Retinal pigment epithelial cell (primary cell): Measurements from ENCODE around the gene POLE.

Experiments used
- DNase-seq: peaks from one replicate; pipeline ENCODE4 v3.0.0-alpha.2; 2010; ENCODE audit warnings: low read depth
- H3K4me3 ChIP-seq: 2 replicates; pipeline ENCODE4 v1.5.1; 2011; ENCODE audit warnings: mild to moderate bottlenecking, low read length, control low read depth, moderate library complexity
- TF ChIP-seq, protein P1 (sequence below): conservative IDR thresholded peaks from 2 replicates; pipeline ENCODE4 v1.5.1; 2011; ENCODE audit warnings: low read depth, low read length, control low read depth, inconsistent platforms

The POLE gene

DNA sequence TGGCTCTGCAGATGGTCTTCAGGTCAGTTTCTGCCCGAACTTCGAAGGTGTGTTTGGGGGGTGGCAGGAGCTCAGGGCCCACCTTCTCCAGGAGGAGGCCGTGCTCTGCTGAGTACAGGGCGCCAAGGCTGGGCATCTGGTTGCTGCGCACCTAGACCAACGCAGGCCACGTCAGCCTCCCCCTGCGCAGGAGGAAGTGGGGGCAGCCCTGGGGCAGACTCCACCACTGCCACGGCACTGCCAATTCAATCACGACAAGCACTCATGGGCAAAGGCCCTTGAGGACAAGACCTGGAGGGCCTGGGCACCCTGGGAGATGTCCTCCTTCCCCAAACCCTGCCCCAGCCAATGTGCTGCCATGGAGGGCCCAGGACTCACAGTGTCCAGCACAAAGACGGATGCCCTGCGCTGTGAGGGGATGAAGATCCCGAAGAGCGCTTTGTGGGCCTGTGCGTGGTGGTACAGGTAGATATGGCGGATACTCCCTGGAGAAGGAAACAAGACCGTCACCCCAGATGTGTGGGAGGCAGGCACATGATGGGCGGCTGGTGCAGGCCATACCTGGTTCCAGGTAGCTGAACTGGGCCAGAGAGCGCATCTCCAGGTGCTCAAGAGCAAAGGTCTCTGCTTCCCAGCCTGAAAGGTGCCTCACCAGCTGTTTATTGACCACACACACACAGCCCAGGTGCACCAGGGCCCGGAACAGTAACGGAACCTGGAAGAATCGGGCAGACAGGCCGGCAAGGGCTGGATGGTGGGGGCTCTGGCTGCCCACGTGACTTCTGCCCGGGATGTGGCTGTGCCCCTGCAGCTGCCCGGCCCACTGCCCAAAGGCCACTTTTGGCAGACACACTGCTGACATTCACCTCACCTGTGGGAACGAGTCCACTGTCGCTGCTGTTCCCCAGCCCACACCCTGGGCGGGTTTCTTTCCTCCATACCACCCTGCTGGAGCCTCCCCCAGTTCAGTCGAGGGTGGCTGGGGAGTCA, 44.0 kb downstream of the POLE start:
- no peak for DNase-seq
- TF ChIP-seq, protein P1, sequence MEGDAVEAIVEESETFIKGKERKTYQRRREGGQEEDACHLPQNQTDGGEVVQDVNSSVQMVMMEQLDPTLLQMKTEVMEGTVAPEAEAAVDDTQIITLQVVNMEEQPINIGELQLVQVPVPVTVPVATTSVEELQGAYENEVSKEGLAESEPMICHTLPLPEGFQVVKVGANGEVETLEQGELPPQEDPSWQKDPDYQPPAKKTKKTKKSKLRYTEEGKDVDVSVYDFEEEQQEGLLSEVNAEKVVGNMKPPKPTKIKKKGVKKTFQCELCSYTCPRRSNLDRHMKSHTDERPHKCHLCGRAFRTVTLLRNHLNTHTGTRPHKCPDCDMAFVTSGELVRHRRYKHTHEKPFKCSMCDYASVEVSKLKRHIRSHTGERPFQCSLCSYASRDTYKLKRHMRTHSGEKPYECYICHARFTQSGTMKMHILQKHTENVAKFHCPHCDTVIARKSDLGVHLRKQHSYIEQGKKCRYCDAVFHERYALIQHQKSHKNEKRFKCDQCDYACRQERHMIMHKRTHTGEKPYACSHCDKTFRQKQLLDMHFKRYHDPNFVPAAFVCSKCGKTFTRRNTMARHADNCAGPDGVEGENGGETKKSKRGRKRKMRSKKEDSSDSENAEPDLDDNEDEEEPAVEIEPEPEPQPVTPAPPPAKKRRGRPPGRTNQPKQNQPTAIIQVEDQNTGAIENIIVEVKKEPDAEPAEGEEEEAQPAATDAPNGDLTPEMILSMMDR = no peak
- H3K4me3 ChIP-seq = no peak overlapping the region

DNA sequence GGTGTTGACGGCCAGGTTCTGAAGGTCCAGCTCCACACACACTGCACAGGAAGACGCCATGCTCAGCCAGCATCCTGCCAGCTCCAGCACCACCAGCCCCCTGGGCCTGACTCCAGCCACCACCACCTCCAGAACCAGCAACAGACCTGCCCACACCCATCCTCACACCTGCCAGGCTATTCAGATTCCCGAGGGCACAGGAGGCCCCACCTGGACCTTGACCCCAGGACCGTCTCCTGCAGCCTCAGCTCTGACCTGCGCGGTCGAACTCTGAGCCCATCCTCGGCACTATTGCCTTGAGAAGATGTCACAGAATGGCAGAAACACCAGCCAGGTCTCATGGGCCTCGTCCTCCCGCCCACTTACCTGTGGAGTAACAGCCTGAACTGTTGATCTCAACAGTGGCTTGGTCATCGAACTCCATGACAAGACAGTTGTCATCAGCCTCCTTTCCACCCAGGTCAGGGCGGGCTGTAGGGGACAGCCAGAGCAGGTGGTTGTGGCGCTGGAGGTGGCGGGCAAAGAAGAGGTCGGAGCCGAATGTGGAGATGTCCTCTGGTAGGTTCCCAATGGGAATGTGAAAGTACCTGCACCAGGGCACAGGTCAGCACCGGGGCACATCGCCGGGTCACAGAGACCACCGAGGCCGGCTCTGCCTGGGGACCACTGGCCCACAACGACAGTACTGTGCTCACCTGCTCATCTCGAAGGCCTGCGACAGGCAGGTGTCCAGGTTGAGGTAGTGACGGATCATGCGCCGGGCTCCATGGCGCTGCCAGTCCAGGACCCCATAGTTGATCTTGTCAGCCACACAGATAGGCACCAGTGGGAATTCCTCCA, 45.1 kb downstream of the POLE start:
- DNase-seq = no peak
- TF ChIP-seq, protein P1 = no peak
- no peak overlapping the region for H3K4me3 ChIP-seq

DNA sequence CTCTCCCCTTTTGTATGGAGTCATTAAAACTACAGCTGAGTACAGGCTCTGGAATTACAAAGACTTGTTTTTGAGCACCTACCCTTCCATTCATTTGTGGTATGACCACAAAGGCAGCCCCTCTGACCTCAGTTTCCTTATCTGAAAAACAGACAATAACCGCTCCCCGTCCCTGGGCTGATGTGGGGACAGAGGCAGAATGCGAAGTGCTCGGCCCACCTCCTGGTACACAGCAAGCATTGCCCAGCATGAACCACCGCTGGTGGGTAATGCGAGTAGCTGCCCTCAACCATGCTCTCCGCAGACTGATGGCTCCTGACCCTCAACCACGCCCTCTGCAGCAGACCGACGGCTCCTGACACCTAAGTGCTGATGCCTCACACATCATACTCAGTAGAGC, 46.2 kb downstream of the POLE start:
- no peak for DNase-seq
- TF ChIP-seq, protein P1 = no peak
- no peak overlapping the region for H3K4me3 ChIP-seq

DNA sequence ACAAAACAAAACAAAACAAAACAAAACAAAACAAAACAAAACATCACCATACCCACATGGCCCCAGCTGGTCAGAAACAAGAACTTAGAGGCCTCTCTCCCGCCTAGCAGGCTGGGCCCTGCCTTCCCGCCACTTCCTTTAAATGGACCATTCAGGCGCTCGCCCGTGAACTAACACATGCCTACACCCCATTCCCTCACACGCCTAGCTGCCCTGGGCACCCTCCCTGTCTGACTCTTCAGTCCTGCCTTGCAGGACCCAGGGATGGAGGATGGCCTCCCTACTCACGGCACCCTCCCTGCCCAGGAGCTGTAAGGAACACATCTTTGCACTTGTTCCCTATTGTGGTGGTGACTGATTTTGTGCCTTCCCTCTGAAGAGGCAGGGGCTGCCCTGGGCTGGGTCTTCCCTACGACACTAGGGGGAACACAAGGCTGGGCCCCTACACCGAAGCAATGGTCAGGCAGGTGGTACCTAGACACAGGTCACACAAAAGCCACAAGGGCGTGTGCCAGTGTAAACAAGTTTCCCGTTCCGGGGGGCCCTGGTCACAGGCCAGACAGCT, 47.1 kb downstream of the POLE start:
- TF ChIP-seq, protein P1 = no peak
- no peak for DNase-seq
- H3K4me3 ChIP-seq = no peak overlapping the region

DNA sequence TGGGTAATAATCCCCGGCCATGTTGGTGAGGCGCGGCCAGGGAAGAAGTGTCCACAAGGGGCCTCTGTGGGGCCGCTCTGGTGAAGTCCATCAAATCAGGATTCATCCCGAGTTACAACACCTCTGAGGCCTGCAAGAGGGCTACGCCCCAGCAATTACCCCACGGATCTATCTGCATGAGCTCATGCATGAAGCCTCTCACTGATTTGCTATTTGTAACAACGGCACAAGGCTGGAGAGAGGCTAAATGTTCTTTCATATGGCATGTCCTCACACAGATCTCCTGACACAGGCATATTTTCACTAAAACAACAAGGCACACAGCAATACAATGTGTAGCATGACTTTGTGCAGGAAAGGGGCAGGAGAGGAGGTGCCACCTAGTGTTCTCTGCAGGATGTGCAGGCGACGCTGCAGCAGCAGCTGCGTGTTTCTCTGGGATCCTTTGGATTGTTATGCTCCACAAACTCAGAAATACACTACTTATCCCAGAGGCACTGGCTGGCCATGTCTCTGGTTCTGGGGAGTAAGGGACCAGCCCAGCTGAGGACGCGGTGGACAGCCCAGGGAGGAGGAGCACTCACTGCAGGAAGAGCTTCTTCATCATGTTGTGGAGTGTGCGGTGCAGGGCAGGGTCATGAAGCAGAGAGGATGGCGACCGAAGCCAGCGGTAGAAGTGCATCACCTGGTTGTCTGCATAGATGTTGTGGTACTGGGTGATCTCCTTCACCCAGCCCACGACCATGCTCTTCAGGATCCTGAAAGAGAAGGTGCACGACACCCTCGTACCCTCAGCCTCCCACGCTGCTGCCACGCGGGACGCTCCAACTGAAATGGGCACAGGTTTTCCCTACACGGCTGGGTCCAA, 48.4 kb downstream of the POLE start:
- TF ChIP-seq, protein P1 = peak; percentile 92
- no peak overlapping the region for H3K4me3 ChIP-seq
- DNase-seq = peak; percentile 27

DNA sequence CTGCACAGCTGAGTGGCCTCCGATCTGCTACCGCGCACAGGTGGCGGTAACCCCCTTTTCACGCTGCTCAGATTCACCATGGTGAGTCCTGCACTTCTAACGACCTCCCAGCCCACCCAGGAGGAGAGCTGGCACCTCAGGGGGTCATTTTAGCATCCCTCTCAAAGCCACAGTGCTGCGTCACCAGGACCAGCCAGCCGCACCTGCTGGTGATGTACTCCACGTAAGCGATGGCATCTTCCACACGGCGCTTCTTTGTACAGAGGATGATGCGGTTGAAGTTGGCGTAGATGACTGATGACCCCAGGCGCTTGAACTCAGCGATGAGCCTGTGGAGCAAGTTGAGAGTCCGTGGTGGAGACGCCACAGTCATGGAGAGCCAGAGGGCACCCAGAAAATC, 49.3 kb downstream of the POLE start:
- H3K4me3 ChIP-seq = no peak overlapping the region
- TF ChIP-seq, protein P1 = no peak
- DNase-seq = no peak
